Naive thymus-derived CD4-positive, alpha-beta T cell (primary cell): Measurements from ENCODE around the gene WIPI1. TPM values are rescaled to one million over a fixed set of nuclear protein-coding genes. Genes with fewer than 3 reads are reported as not detected.

ENCODE experiments used
- ATAC-seq: fragments of 150-1000 bp; cut with Tn5 transposase; 2 replicates; pipeline ENCODE4 v1.10.0; 2021; ENCODE audit warnings: mild to moderate bottlenecking, moderate library complexity
- CTCF ChIA-PET: fragments of 350-600 bp; sonication (Branson Sonifier 250); formaldehyde crosslinking; loops from one replicate; lab custom pipeline; 2021; ENCODE audit warnings: antibody characterized with exemption; lab: Charles Lee
- POLR2A ChIA-PET: fragments of 350-600 bp; sonication (Branson Sonifier 250); formaldehyde crosslinking; loops from one replicate; lab custom pipeline; 2021; ENCODE audit warnings: antibody characterized with exemption, inconsistent platforms; lab: Charles Lee
- DNase-seq, 9 donors: peaks; one replicate each; pipeline versions ENCODE4 v3.0.0 to v3.0.0-alpha.2; 2020 to 2022; ENCODE audit warnings: mixed read lengths in 1 of 9
- H3K27ac ChIP-seq: one replicate; pipeline ENCODE4 v1.7.0; 2013; ENCODE audit warnings: mild to moderate bottlenecking, low read depth, low read length, moderate library complexity
- H3K27me3 ChIP-seq, 2 donors: one replicate each; pipeline ENCODE4 v1.7.0; 2013; ENCODE audit warnings: low read length in 2 of 2, mild to moderate bottlenecking in 2 of 2, moderate library complexity in 2 of 2; ENCODE audit not compliant: control insufficient read depth in 2 of 2, insufficient read depth in 2 of 2
- H3K36me3 ChIP-seq, 3 experiments: 1 replicate in 2 of 3; 2 replicates in 1 of 3; pipeline ENCODE4 v1.7.0; 2013; ENCODE audit warnings: low read length in 3 of 3, mild to moderate bottlenecking in 3 of 3, moderate library complexity in 1 of 3; ENCODE audit not compliant: insufficient read depth in 3 of 3, control insufficient read depth in 2 of 3
- H3K4me1 ChIP-seq, 2 donors: one replicate each; pipeline ENCODE4 v1.7.0; 2013; ENCODE audit warnings: low read length in 2 of 2, mild to moderate bottlenecking in 2 of 2, moderate library complexity in 1 of 2; ENCODE audit not compliant: control insufficient read depth in 2 of 2, insufficient read depth in 2 of 2
- H3K4me3 ChIP-seq: 2 replicates; pipeline ENCODE4 v1.7.0; 2013; ENCODE audit warnings: mild to moderate bottlenecking, low read length
- H3K9me3 ChIP-seq, 3 experiments: 1 replicate in 2 of 3; 2 replicates in 1 of 3; pipeline ENCODE4 v1.7.0; 2013; ENCODE audit warnings: low read length in 3 of 3; ENCODE audit not compliant: control insufficient read depth in 2 of 3
- H3K27ac Mint-ChIP-seq, 9 donors: one replicate each; pipeline ENCODE4 v1.8.0; 2020 to 2022; ENCODE audit warnings: mixed read lengths in 9 of 9, mild to moderate bottlenecking in 8 of 9, moderate library complexity in 5 of 9, inconsistent platforms in 2 of 9
- H3K27me3 Mint-ChIP-seq, 5 donors: one replicate each; pipeline ENCODE4 v1.8.0; 2021 to 2022; ENCODE audit warnings: mixed read lengths in 5 of 5, mild to moderate bottlenecking in 1 of 5
- H3K36me3 Mint-ChIP-seq, 5 donors: one replicate each; pipeline ENCODE4 v1.8.0; 2020 to 2022; ENCODE audit warnings: mixed read lengths in 5 of 5, mild to moderate bottlenecking in 3 of 5, inconsistent platforms in 1 of 5
- H3K4me1 Mint-ChIP-seq, 7 donors: one replicate each; pipeline ENCODE4 v1.8.0; 2020 to 2022; ENCODE audit warnings: mixed read lengths in 7 of 7, mild to moderate bottlenecking in 3 of 7, inconsistent platforms in 1 of 7
- H3K4me3 Mint-ChIP-seq, 10 donors: one replicate each; pipeline ENCODE4 v1.8.0; 2020 to 2022; ENCODE audit warnings: mild to moderate bottlenecking in 10 of 10, mixed read lengths in 10 of 10, moderate library complexity in 6 of 10, inconsistent platforms in 2 of 10
- H3K9me3 Mint-ChIP-seq, 11 donors: one replicate each; pipeline ENCODE4 v1.8.0; 2020 to 2022; ENCODE audit warnings: mixed read lengths in 11 of 11, mild to moderate bottlenecking in 4 of 11, inconsistent platforms in 1 of 11, moderate library complexity in 1 of 11
- intact Hi-C, 2 donors: fragments of 100-400 bp; cut with micrococcal nuclease; formaldehyde crosslinking; loops; one replicate each; pipeline ENCODE4 v1.15.1; 2023
- polyA plus RNA-seq, 2 donors: library from polyadenylated mRNA; unstranded; fragments of 300-500 nt; fragmentation: Illumina TruSeq; gene quantifications; one replicate each; pipeline ENCODE4 v1.2.3, GENCODE V29; 2021
- total RNA-seq, 6 experiments: library from RNA in 5 of 6; stranded (reverse) in 5 of 6; gene quantifications; 1 replicate in 5 of 6; 2 replicates in 1 of 6; pipeline ENCODE4 v1.2.3 and lab custom pipeline; 2021 to 2026

Gene WIPI1
- total and polyA plus RNA-seq, 7 experiments from 2014 or later = 1.7 to 16.5 (median 4.8) TPM

- intact Hi-C loops = no loop called here
- peaks cover 0 to 5% (median 0%) of the 10 kb centered on the region in 3 experiments for H3K36me3 ChIP-seq
- no peaks in the 10 kb centered on the region for H3K27me3 ChIP-seq
- POLR2A ChIA-PET = interaction anchor here (10.9 kb wide), 1 partner anchor 15 kb away, joined by 133 read pairs; no protein-coding TSS in a partner anchor
- Mint-ChIP-seq H3K27ac (no peak overlapping the region), H3K36me3 (peaks cover 3 to 20% (median 12%) of the 10 kb centered on the region in 5 donors), H3K4me1 (peaks cover 8 to 34% (median 25%) of the 10 kb centered on the region in 7 donors), H3K9me3 (no peaks in the 10 kb centered on the region), H3K4me3 (no peak overlapping the region), H3K27me3 (no peaks in the 10 kb centered on the region)
- ATAC-seq (no peak), DNase-seq (no peak)
- peaks cover 8 to 21% of the 10 kb centered on the region in 2 donors for H3K4me1 ChIP-seq
- no peak overlapping the region for H3K27ac ChIP-seq
- H3K4me3 ChIP-seq = no peak overlapping the region
- CTCF ChIA-PET = interaction anchor here (0.6 kb wide), 1 partner anchor 397 kb away, joined by 6 read pairs; no protein-coding TSS in a partner anchor
- H3K9me3 ChIP-seq = no peaks in the 10 kb centered on the region
These were observed 3.2 kb downstream of the WIPI1 start for GRCh38 chr17:68453991-68454665.

- POLR2A ChIA-PET = interaction anchor here (0.6 to 10.9 kb wide), 2 partner anchors 13 to 272 kb away, joined by 3 to 133 read pairs; no protein-coding TSS in a partner anchor
- DNase-seq = no peak
These were observed 4.5 kb downstream of the WIPI1 start for GRCh38 chr17:68452724-68453290.

GRCh38 chr17:68451670-68452354 lies 5.5 kb downstream of the WIPI1 start:
- Mint-ChIP-seq H3K4me1 (peaks cover 0 to 29% (median 13%) of the 10 kb centered on the region in 7 donors), H3K27me3 (no peaks in the 10 kb centered on the region), H3K9me3 (no peaks in the 10 kb centered on the region), H3K36me3 (peaks cover 3 to 23% (median 12%) of the 10 kb centered on the region in 5 donors), H3K4me3 (no peak overlapping the region), H3K27ac (no peak overlapping the region)
- CTCF ChIA-PET = no interaction called here
- Histone ChIP-seq H3K9me3 (no peaks in the 10 kb centered on the region), H3K36me3 (peaks cover 0 to 5% (median 0%) of the 10 kb centered on the region in 3 experiments), H3K27me3 (no peaks in the 10 kb centered on the region), H3K27ac (no peak overlapping the region), H3K4me1 (peaks cover 7 to 8% of the 10 kb centered on the region in 2 donors), H3K4me3 (no peak overlapping the region)
- no peak for DNase-seq
- intact Hi-C loops = no loop called here
- POLR2A ChIA-PET = interaction anchor here (0.7 kb wide), 1 partner anchor 745 kb away, joined by 3 read pairs; no protein-coding TSS in a partner anchor
- no peak for ATAC-seq

More at GRCh38 chr17:68452724-68453290, 4.5 kb downstream of the WIPI1 start:
- Histone ChIP-seq H3K36me3 (peaks cover 0 to 5% (median 0%) of the 10 kb centered on the region in 3 experiments), H3K27me3 (no peaks in the 10 kb centered on the region), H3K4me3 (no peak overlapping the region), H3K4me1 (peaks cover 8% of the 10 kb centered on the region in 2 donors), H3K9me3 (no peaks in the 10 kb centered on the region), H3K27ac (no peak overlapping the region)
- peaks cover 0 to 30% (median 15%) of the 10 kb centered on the region in 7 donors for H3K4me1 Mint-ChIP-seq
- H3K4me3 Mint-ChIP-seq = no peak overlapping the region
- H3K27me3 Mint-ChIP-seq = no peaks in the 10 kb centered on the region
- H3K9me3 Mint-ChIP-seq = no peaks in the 10 kb centered on the region
- intact Hi-C loops = no loop called here
- CTCF ChIA-PET = interaction anchor here (0.7 kb wide), 1 partner anchor 14 kb away, joined by 3 read pairs; no protein-coding TSS in a partner anchor
- ATAC-seq = no peak
- H3K27ac Mint-ChIP-seq = peak overlapping the region in 1 of 9 donors; percentile 9
- peaks cover 3 to 23% (median 12%) of the 10 kb centered on the region in 5 donors for H3K36me3 Mint-ChIP-seq

GRCh38 chr17:68450801-68451200 lies 6.5 kb downstream of the WIPI1 start:
- Histone ChIP-seq H3K9me3 (no peaks in the 10 kb centered on the region), H3K4me1 (no peaks in the 10 kb centered on the region), H3K4me3 (no peak overlapping the region), H3K27ac (no peak overlapping the region), H3K27me3 (no peaks in the 10 kb centered on the region), H3K36me3 (peaks cover 0 to 5% (median 0%) of the 10 kb centered on the region in 3 experiments)
- ATAC-seq (no peak), DNase-seq (no peak)
- ChIA-PET POLR2A (interaction anchor here (0.6 to 1.2 kb wide), 3 partner anchors 12 to 744 kb away, joined by 3 read pairs; no protein-coding TSS in a partner anchor), CTCF (no interaction called here)
- intact Hi-C loops = no loop called here
- Mint-ChIP-seq H3K27ac (no peak overlapping the region), H3K9me3 (no peaks in the 10 kb centered on the region), H3K27me3 (no peaks in the 10 kb centered on the region), H3K4me1 (peaks cover 0 to 23% (median 4%) of the 10 kb centered on the region in 7 donors), H3K4me3 (no peak overlapping the region), H3K36me3 (peaks cover 3 to 27% (median 12%) of the 10 kb centered on the region in 5 donors)

GRCh38 chr17:68450391-68450790 lies 6.9 kb downstream of the WIPI1 start:
- Histone ChIP-seq H3K4me3 (no peak overlapping the region), H3K4me1 (no peaks in the 10 kb centered on the region), H3K9me3 (no peaks in the 10 kb centered on the region), H3K27me3 (no peaks in the 10 kb centered on the region), H3K36me3 (peaks cover 0 to 5% (median 0%) of the 10 kb centered on the region in 3 experiments), H3K27ac (no peak overlapping the region)
- DNase-seq (no peak), ATAC-seq (no peak)
- Mint-ChIP-seq H3K27ac (no peak overlapping the region), H3K4me3 (no peak overlapping the region), H3K4me1 (peaks cover 0 to 23% (median 4%) of the 10 kb centered on the region in 7 donors), H3K9me3 (no peaks in the 10 kb centered on the region), H3K36me3 (peaks cover 3 to 29% (median 12%) of the 10 kb centered on the region in 5 donors), H3K27me3 (no peaks in the 10 kb centered on the region)
- ChIA-PET POLR2A (interaction anchor here (0.6 to 1.2 kb wide), 2 partner anchors 12 to 193 kb away, joined by 3 read pairs; no protein-coding TSS in a partner anchor), CTCF (interaction anchor here (0.8 kb wide), 1 partner anchor 8 kb away, joined by 5 read pairs; no protein-coding TSS in a partner anchor)
- intact Hi-C loops = no loop called here

GRCh38 chr17:68449021-68449739 lies 8.1 kb downstream of the WIPI1 start:
- POLR2A ChIA-PET = no interaction called here
- peak overlapping the region in 1 of 9 donors; percentile 70 for H3K27ac Mint-ChIP-seq
- H3K4me3 ChIP-seq = no peak overlapping the region

More at GRCh38 chr17:68449021-68449739, 8.1 kb downstream of the WIPI1 start:
- Histone ChIP-seq H3K27ac (no peak overlapping the region), H3K4me1 (no peaks in the 10 kb centered on the region), H3K27me3 (no peaks in the 10 kb centered on the region), H3K9me3 (no peaks in the 10 kb centered on the region), H3K36me3 (peaks cover 0 to 5% (median 0%) of the 10 kb centered on the region in 3 experiments)
- ATAC-seq (no peak), DNase-seq (no peak)
- Mint-ChIP-seq H3K9me3 (no peaks in the 10 kb centered on the region), H3K4me1 (peaks cover 0 to 21% (median 4%) of the 10 kb centered on the region in 7 donors), H3K36me3 (peaks cover 3 to 29% (median 12%) of the 10 kb centered on the region in 5 donors), H3K27me3 (no peaks in the 10 kb centered on the region), H3K4me3 (no peak overlapping the region)
- CTCF ChIA-PET = no interaction called here
- intact Hi-C loops = no loop called here
